Heart right ventricle (tissue), 16 donors: ENCODE data around the gene PFDN1. TPM values are rescaled to one million over a fixed set of nuclear protein-coding genes. Genes with fewer than 3 reads are reported as not detected.

Experiments
- ATAC-seq, 8 donors: fragments of 200-7000 bp; cut with Tn5 transposase; one replicate each; pipeline ENCODE4 v1.9.1; 2020; ENCODE audit warnings: mild to moderate bottlenecking in 8 of 8, moderate library complexity in 8 of 8, moderate number of reproducible peaks in 1 of 8
- DNase-seq, 2 donors: peaks; one replicate each; pipeline ENCODE4 v3.0.0-alpha.2; 2020
- H3K27ac ChIP-seq, 10 donors: fragments of 200-600 bp; sonication (generic) in 2 of 10; one replicate each; pipeline versions ENCODE4 v1.5.0 to v1.8.0; 2020 to 2022; ENCODE audit warnings: mild to moderate bottlenecking in 3 of 10
- H3K27me3 ChIP-seq, 7 donors: fragments of 200-600 bp; one replicate each; pipeline ENCODE4 v1.8.0; 2021 to 2022; ENCODE audit warnings: mild to moderate bottlenecking in 2 of 7
- H3K36me3 ChIP-seq, 9 donors: fragments of 200-600 bp; sonication (generic) in 1 of 9; one replicate each; pipeline versions ENCODE4 v1.5.0 to v1.8.0; 2020 to 2022; ENCODE audit warnings: mild to moderate bottlenecking in 2 of 9
- H3K4me1 ChIP-seq, 9 donors: fragments of 200-600 bp; sonication (generic) in 1 of 9; one replicate each; pipeline versions ENCODE4 v1.5.0 to v1.8.0; 2020 to 2022; ENCODE audit warnings: mild to moderate bottlenecking in 4 of 9
- H3K4me3 ChIP-seq, 10 donors: fragments of 200-600 bp; sonication (generic) in 2 of 10; one replicate each; pipeline versions ENCODE4 v1.5.0 to v1.8.0; 2020 to 2022; ENCODE audit warnings: mild to moderate bottlenecking in 7 of 10, moderate library complexity in 2 of 10
- H3K9me3 ChIP-seq, 11 donors: fragments of 200-600 bp in 10 of 11; sonication (generic) in 2 of 11; one replicate each; pipeline versions ENCODE4 v1.5.0 to v1.8.0; 2013 to 2022; ENCODE audit warnings: mild to moderate bottlenecking in 2 of 11, control low read depth in 1 of 11, moderate library complexity in 1 of 11
- WGBS, 2 donors: extraction: QIAGEN DNeasy Blood & Tissue Kit; methylation state at CpG; one replicate each; pipeline ENCODE4 v1.1.7; 2013; ENCODE audit warnings: inconsistent platforms in 1 of 2; 5-methylcytosine and 5-hydroxymethylcytosine counted together
- intact Hi-C, 10 donors: fragments of 100-400 bp; cut with DNase I; formaldehyde crosslinking; loops; one replicate each; pipeline versions ENCODE4 v1.11.1 to v1.14.2; 2022
- polyA plus RNA-seq, 2 donors: library from polyadenylated mRNA; stranded (reverse); fragments of 200-250 nt; gene quantifications; one replicate each; pipeline ENCODE4 v1.2.3, GENCODE V29; 2013
- total RNA-seq, 10 donors: library from RNA; stranded (reverse); fragmentation: NEBNext Ultra II Directional in 3 of 10; extraction: Animal tissue kit (Norgen Biotek cat#: 25700) in 3 of 10; gene quantifications; one replicate each; pipeline versions ENCODE4 v1.2.1 to v1.2.4, GENCODE V29; 2021 to 2023
- TF ChIP-seq, protein P1 (sequence below), 9 donors: fragments of 200-600 bp; sonication (generic) in 2 of 9; IDR thresholded peaks; one replicate each; pipeline versions ENCODE4 v1.5.0 to v1.8.0; 2021 to 2022; ENCODE audit warnings: antibody characterized with exemption in 9 of 9, mild to moderate bottlenecking in 5 of 9, moderate library complexity in 1 of 9
- donor health status: Arrhythmogenic right ventricular cardiomyopathy.
- donor health status: ischemic (EF 13 %, LVEDD 7.1; RV severe dilation, severe dysfunction).
- donor health status: healthy with polysubstance abuse.
- donor health status: DM: no; HTN: yes; CAD: no.
- donor health status: DM: no; HTN: no; CAD: no.
- donor health status: ischemic (EF 25% LVEDD 6.9; RV normal size, moderate dysfunction).
- donor health status: ischemic (EF 25% LVEDD 5.7; RV mildly dilated, moderate dysfunction).
- donor health status: healthy.
- donor health status: DM: yes; HTN: yes; CAD: no.
- donor health status: Ischemic cardiomyopathy.
- donor health status: ischemic (EF 35%, LVEDD 5.7; RV mildly dilated, moderate dysfunction).
- donor health status: nonischemic (EF 11% LVEDD 7.7; RV severe dilation, severe dysfunction).
- donor health status: DM: yes; HTN: yes; CAD: no.
- donor health status: PGD.
- donor health status: ischemic (EF 29% LVEDD 5.4; RV normal size, mild dysfunction).
- donor health status: nonischemic (EF 23%, LVEDD 6.1; RV moderate dilation, normal function).

Gene PFDN1
- total and polyA plus RNA-seq, 12 donors, result 56.8 to 100 (median 80.7) TPM

DNA sequence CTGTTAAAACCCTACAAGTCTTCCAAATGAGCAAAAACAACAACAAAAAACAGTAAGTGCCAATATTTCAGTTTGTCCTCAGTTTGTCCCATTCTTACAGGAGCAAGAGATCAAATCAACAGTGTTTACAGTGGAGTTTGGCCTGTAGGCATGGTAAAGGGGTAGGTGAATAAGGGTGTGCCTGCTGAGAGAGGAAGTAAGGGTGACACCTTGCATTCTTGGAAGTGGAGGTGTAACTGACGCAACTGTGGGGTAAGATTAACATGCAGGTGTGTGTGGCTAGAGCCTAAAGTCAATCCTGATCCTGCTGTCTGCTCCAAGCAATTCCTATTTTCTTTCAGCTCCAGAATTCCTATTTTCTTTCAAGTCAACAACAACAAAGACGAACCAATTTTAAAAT lies 43.4 kb downstream of the PFDN1 start:
- Histone ChIP-seq H3K9me3 (peaks cover 0 to 3% (median 0%) of the 10 kb centered on the region in 11 donors), H3K27me3 (no peaks in the 10 kb centered on the region), H3K36me3 (peaks cover 0 to 30% (median 0%) of the 10 kb centered on the region in 9 donors), H3K4me1 (peaks cover 11 to 76% (median 32%) of the 10 kb centered on the region in 9 donors), H3K27ac (peak overlapping the region in 1 of 10 donors; percentile 5), H3K4me3 (no peak overlapping the region)
- TF ChIP-seq, protein P1, sequence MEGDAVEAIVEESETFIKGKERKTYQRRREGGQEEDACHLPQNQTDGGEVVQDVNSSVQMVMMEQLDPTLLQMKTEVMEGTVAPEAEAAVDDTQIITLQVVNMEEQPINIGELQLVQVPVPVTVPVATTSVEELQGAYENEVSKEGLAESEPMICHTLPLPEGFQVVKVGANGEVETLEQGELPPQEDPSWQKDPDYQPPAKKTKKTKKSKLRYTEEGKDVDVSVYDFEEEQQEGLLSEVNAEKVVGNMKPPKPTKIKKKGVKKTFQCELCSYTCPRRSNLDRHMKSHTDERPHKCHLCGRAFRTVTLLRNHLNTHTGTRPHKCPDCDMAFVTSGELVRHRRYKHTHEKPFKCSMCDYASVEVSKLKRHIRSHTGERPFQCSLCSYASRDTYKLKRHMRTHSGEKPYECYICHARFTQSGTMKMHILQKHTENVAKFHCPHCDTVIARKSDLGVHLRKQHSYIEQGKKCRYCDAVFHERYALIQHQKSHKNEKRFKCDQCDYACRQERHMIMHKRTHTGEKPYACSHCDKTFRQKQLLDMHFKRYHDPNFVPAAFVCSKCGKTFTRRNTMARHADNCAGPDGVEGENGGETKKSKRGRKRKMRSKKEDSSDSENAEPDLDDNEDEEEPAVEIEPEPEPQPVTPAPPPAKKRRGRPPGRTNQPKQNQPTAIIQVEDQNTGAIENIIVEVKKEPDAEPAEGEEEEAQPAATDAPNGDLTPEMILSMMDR (IDR thresholded peaks at IDR 0.05), result no peak
- ATAC-seq (no peak), DNase-seq (no peak)
- 97 to 98% methylated on average over 2 of the region's 2 CpGs for WGBS, 2 donors
- intact Hi-C loops, result loop anchor here in 1 of 10 donors (5.0 kb wide), 1 partner anchor 38 kb away; no protein-coding TSS in a partner anchor

DNA sequence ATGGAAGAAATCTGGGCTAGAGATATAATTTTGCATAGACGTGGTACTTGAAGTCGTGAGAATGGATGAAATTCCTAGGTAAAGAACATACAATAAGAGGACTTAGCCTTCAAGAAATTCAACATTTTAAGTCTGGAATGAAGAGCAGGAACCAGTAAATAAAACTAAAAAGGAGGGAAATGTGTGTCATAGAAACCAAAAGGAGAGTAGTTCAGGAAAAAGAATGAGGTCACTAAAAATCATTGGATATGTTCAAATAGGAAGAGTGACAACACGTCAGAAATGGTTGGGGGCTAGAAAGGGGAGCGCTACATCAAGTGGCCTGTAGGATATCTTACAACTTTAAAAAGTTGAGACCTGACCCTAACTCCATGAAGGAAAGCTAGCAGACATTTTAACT lies 44.0 kb downstream of the PFDN1 start:
- peaks cover 11 to 76% (median 35%) of the 10 kb centered on the region in 9 donors for H3K4me1 ChIP-seq
- TF ChIP-seq, protein P1 (IDR thresholded peaks at IDR 0.05), result no peak
- peaks cover 0 to 30% (median 0%) of the 10 kb centered on the region in 9 donors for H3K36me3 ChIP-seq
- ATAC-seq (no peak), DNase-seq (no peak)
- 91 to 92% methylated on average over 4 of the region's 4 CpGs for WGBS, 2 donors
- H3K27ac ChIP-seq, result no peak overlapping the region
- no peak overlapping the region for H3K4me3 ChIP-seq
- H3K27me3 ChIP-seq, result no peaks in the 10 kb centered on the region
- H3K9me3 ChIP-seq, result peaks cover 0 to 3% (median 0%) of the 10 kb centered on the region in 11 donors
- intact Hi-C loops, result loop anchor here in 1 of 10 donors (5.0 kb wide), 1 partner anchor 38 kb away; no protein-coding TSS in a partner anchor

DNA sequence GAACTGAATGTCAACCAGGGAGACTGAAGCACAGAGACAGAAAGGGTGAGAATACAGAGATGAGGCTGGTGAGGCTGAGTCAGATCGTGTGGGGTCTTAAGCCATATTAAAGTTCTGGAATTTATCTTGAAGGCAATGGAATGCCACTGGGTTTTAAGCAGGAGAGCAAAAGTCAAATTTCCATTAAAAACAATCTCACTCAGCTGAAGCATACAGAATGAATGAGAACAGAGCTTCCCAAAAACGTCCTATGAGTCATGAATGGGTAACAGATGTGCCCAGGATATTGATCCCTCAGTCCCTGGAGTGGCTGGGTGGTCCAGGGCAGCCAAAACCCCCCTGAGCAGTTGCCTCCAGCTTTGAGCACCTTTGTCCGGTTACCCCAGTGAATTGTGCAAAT lies 44.9 kb downstream of the PFDN1 start:
- H3K4me3 ChIP-seq, result no peak overlapping the region
- peaks cover 0 to 30% (median 0%) of the 10 kb centered on the region in 9 donors for H3K36me3 ChIP-seq
- peaks cover 0 to 3% (median 0%) of the 10 kb centered on the region in 11 donors for H3K9me3 ChIP-seq
- TF ChIP-seq, protein P1 (IDR thresholded peaks at IDR 0.05), result no peak
- ATAC-seq (no peak), DNase-seq (no peak)
- H3K4me1 ChIP-seq, result peaks cover 11 to 76% (median 41%) of the 10 kb centered on the region in 9 donors
- H3K27me3 ChIP-seq, result no peaks in the 10 kb centered on the region
- WGBS, 2 donors, result 86 to 87% methylated on average over 3 of the region's 3 CpGs
- H3K27ac ChIP-seq, result no peak overlapping the region
- intact Hi-C loops, result loop anchor here in 1 of 10 donors (5.0 kb wide), 1 partner anchor 39 kb away; no protein-coding TSS in a partner anchor

DNA sequence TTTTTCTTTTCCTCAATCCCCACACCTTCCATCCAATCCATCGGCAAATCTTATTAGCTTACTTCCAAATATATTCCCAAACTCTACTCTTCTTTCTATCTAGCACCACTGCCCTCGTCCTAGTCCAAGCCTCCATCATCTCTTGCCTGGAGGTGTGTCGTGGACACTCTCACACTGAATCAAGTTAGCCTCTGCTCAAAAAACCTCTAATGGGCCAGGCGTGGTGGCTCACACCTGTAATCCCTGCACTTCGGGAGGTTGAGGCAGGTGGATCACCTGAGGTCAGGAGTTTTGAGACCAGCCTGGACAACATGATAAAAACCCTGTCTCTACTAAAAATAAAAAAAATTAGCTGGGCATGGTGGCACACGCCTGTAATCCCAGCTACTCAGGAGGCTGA lies 46.2 kb downstream of the PFDN1 start:
- 94 to 97% methylated on average over 6 of the region's 6 CpGs for WGBS, 2 donors
- Histone ChIP-seq H3K4me1 (peaks cover 10 to 76% (median 42%) of the 10 kb centered on the region in 9 donors), H3K27ac (no peak overlapping the region)

More for the DNA sequence above, 46.2 kb downstream of the PFDN1 start:
- intact Hi-C loops, result loop anchor here in 1 of 10 donors (5.0 kb wide), 1 partner anchor 41 kb away; no protein-coding TSS in a partner anchor
- TF ChIP-seq, protein P1 (IDR thresholded peaks at IDR 0.05), result no peak
- Histone ChIP-seq H3K36me3 (peaks cover 0 to 30% (median 0%) of the 10 kb centered on the region in 9 donors), H3K9me3 (peaks cover 0 to 3% (median 0%) of the 10 kb centered on the region in 11 donors), H3K4me3 (no peak overlapping the region), H3K27me3 (no peaks in the 10 kb centered on the region)
- DNase-seq (no peak), ATAC-seq (no peak)
